Measurements from ENCODE around the gene YOD1.

DNA sequence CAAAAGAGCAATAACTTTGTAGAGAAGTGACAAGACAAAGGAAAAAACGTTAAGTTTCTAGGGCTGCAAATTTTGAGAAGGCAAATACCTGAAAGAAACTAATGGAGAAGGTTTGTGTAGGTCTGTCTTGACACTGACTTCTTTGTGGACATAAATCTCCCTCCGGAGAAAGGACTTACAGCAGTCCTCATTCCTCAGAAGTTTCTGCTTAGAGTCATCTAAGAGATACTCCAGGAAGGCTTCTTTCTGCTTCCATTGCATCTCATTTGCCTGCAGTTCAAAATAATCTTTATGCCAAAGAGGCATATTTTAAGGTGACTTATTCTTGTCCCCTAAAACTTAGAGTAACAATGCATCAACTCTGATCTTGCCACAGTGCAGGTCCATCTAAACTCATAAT lies 33.2 kb upstream of the YOD1 start:
- TF ChIP-seq, protein P1, sequence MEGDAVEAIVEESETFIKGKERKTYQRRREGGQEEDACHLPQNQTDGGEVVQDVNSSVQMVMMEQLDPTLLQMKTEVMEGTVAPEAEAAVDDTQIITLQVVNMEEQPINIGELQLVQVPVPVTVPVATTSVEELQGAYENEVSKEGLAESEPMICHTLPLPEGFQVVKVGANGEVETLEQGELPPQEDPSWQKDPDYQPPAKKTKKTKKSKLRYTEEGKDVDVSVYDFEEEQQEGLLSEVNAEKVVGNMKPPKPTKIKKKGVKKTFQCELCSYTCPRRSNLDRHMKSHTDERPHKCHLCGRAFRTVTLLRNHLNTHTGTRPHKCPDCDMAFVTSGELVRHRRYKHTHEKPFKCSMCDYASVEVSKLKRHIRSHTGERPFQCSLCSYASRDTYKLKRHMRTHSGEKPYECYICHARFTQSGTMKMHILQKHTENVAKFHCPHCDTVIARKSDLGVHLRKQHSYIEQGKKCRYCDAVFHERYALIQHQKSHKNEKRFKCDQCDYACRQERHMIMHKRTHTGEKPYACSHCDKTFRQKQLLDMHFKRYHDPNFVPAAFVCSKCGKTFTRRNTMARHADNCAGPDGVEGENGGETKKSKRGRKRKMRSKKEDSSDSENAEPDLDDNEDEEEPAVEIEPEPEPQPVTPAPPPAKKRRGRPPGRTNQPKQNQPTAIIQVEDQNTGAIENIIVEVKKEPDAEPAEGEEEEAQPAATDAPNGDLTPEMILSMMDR (IDR thresholded peaks at IDR 0.05; ENCODE audit: insufficient read depth, low read length, poor library complexity, severe bottlenecking), result no peak
- TF ChIP-seq EZH2phosphoT487 (conservative IDR thresholded peaks at IDR 0.05; ENCODE audit: low read length), result no peak

Measured in SU-DHL-6 (cell line).